GM12878 (cell line): Measurements from ENCODE around the gene CCDC88C.

Experiments
- ASH2L ChIP-seq: fragments of 300-600, 200-600 bp; sonication (generic); IDR thresholded peaks from 2 replicates; pipeline ENCODE4 v1.6.1; 2017; ENCODE audit warnings: low read depth, mild to moderate bottlenecking, borderline replicate concordance
- CTCF ChIP-seq, 3 experiments: IDR thresholded peaks in 2 of 3; conservative IDR thresholded peaks in 1 of 3; 2 replicates each; pipeline ENCODE4 v1.5.1; 2011; ENCODE audit warnings: low read depth in 3 of 3, low read length in 3 of 3, mild to moderate bottlenecking in 3 of 3, control low read depth in 2 of 3, moderate library complexity in 2 of 3, inconsistent platforms in 1 of 3, mixed read lengths in 1 of 3; ENCODE audit not compliant: control insufficient read depth in 2 of 3, insufficient read depth in 1 of 3; ENCODE audit errors: extremely low read depth in 1 of 3
- EGR1 ChIP-seq, 2 experiments: IDR thresholded peaks; 1 replicate in 1 of 2; 2 replicates in 1 of 2; pipeline ENCODE4 v1.6.1; 2011 to 2012; ENCODE audit warnings: low read depth in 2 of 2, low read length in 2 of 2, borderline replicate concordance in 1 of 2, mild to moderate bottlenecking in 1 of 2, moderate library complexity in 1 of 2
- GABPA ChIP-seq: IDR thresholded peaks from 2 replicates; pipeline ENCODE4 v1.6.1; 2014; ENCODE audit warnings: antibody characterized with exemption, low read depth, mild to moderate bottlenecking, inconsistent platforms
- TBL1XR1 ChIP-seq: IDR thresholded peaks from 2 replicates; pipeline ENCODE4 v1.6.1; 2012; ENCODE audit warnings: low read depth, low read length, improper control_type of control experiment

GRCh38 chr14:91458612-91459011 lies 41.0 kb upstream of the CCDC88C start:
- TF ChIP-seq CTCF (IDR thresholded peaks at IDR 0.05 in 2 of 3, conservative IDR thresholded peaks at IDR 0.05 in 1 of 3; ENCODE audit: control insufficient read depth in 2 of 3, extremely low read depth in 1 of 3, insufficient read depth in 1 of 3, low read depth in 3 of 3, low read length in 3 of 3) (no peak), ASH2L (no peak), TBL1XR1 (no peak), GABPA (no peak), EGR1 (IDR thresholded peaks at IDR 0.05; ENCODE audit: borderline replicate concordance in 1 of 2, low read depth in 2 of 2, low read length in 2 of 2) (no peak)
